Esophagus muscularis mucosa (tissue), 3 donors: ENCODE measurements around the gene ADNP.

Experiments used
- CTCF ChIP-seq, 3 experiments: fragments of 200-600 bp in 2 of 3; fragments of 450-650 bp in 1 of 3; sonication (generic) in 2 of 3; IDR thresholded peaks; one replicate each; pipeline ENCODE4 v1.5.1; 2017 to 2019; ENCODE audit warnings: antibody characterized with exemption in 3 of 3, mild to moderate bottlenecking in 2 of 3, moderate library complexity in 1 of 3
- POLR2AphosphoS5 ChIP-seq, 2 donors: sonication (generic); formaldehyde crosslinking; IDR thresholded peaks; one replicate each; pipeline ENCODE4 v1.6.1; 2017; ENCODE audit warnings: antibody characterized with exemption in 2 of 2

DNA sequence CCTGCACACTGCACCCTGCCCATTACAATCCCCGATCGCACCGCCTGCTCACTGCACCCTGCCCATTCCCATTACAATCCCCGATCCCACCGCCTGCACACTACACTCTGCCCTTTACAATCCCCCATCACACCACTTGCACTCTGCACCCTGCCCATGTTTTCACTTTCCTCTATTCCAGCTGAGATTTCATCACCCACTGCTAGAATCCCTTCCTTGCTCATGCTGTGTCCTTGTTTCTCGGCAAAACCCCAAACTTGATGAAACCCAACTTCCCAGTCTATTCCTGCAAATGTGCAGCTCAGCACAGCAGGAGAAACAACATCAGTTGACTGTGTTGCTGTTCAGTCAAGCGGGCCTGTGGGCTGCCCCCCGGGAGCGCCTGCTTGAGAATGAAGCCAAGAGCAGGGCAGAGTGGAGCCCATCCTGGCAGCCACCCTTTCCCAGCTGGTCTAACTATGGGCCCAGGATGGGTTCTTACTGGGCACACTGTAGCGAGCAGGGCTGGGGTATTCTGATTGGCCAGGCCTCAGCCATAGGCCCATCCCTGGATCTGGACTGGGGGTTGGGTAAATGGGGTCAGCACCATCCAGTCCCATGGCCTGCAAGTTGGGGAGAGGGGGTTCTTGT, 44.6 kb upstream of the ADNP start:
- TF ChIP-seq CTCF (IDR thresholded peaks at IDR 0.05) = no peak
- TF ChIP-seq POLR2AphosphoS5 (IDR thresholded peaks at IDR 0.05) = no peak
